ENCODE measurements around the gene TSPAN32. TPM values are rescaled to one million over a fixed set of nuclear protein-coding genes. Genes with fewer than 3 reads are reported as not detected.

The TSPAN32 gene
- polyA plus RNA-seq, 1 donor (not counting 4 experiments of a cell fraction or from before 2014, with no cell fraction given), result not detected

DNA sequence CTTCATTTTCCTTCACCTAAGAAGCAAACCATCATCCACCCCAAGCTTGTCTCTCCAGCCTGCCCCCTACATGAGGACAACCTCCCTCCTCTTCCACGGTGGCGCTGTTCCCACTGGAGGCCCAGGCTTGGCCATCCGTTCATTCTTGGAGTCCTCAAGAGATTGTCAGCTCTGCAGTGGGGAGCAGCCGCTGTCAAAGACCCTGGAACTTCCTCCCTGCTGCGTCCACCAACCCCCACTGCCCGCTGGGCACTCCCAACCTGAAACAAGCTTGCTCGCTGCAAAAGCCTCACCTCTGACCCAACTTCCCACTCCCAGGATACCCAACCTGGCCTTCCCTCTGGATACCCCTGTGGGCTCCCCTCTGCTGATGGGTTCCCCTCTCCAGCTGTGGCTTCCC lies 64.9 kb downstream of the TSPAN32 start:
- dilution Hi-C loops (cut with MboI; ENCODE audit: extremely low pct_ligation_motif_present, low sequenced_read_pairs), result no loop called here

DNA sequence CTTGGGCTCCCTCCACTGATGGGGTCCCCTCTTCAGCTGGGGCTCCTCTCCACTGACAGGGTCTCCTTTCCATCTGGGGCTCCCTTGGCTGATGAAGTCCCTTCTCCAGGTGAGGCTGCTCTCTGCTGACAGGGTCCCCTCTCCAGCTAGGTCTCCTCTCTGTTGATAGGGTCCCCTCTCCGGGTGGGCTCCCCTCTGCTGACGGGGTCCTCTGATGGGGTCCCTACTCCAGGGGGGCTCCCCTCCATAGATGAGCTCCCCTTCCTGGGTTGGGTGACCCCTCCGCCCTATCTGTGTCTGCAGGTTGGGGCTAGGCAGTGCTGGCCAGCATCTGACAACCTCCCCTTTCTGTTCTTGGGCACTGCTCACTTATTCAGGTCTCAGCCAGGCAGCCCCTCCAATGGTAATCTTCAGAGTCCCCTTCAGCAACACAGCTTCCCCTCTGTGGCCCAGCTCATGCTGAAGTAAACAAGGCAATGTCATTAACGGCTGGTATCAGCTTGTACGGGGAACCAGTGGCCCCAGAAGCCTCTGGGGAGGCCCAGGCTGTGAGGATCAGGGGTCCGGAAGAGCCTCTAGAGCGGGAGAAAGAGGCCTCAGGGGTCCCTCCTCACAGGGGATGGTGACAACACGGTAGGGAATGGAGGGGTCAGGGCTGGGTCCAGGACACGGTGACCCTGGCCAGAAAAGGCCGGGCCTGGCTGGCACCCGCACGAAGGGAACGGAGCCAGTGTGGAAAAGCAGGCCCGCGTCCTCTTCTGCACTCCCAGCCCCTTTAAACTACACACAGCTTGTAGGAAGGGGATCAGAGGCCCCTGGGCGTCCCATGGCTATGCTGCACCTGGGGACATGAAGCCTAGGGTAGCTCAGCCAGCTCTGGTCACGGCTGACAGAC lies 65.7 kb downstream of the TSPAN32 start:
- Histone ChIP-seq H3K36me3 (ENCODE audit: control insufficient read depth in 2 of 2, extremely low read depth in 1 of 2, insufficient read depth in 2 of 2, low read length in 2 of 2) (no peaks in the 10 kb centered on the region), H3K4me2 (ENCODE audit: control insufficient read depth, extremely low read depth, insufficient read depth, low read depth, low read length) (no peak overlapping the region), H3K79me2 (ENCODE audit: control insufficient read depth, insufficient read depth, low read length) (no peaks in the 10 kb centered on the region), H3K9ac (ENCODE audit: control insufficient read depth, extremely low read depth, insufficient read depth, low read length) (no peak overlapping the region), H3K9me3 (ENCODE audit: control insufficient read depth, low read depth, low read length) (no peaks in the 10 kb centered on the region), H3K9me1 (ENCODE audit: control insufficient read depth, extremely low read depth, insufficient read depth, low read length) (no peaks in the 10 kb centered on the region), H3K4me3 (ENCODE audit: control insufficient read depth in 2 of 3, extremely low read depth in 1 of 3, insufficient read depth in 2 of 3, low read depth in 1 of 3, low read length in 3 of 3) (no peak overlapping the region), H2AFZ (ENCODE audit: control insufficient read depth, low read length) (no peak overlapping the region), H3K4me1 (ENCODE audit: control insufficient read depth, extremely low read depth, insufficient read depth, low read length) (no peaks in the 10 kb centered on the region), H3K27me3 (ENCODE audit: control insufficient read depth, extremely low read depth, insufficient read depth, low read length) (no peaks in the 10 kb centered on the region), H4K20me1 (ENCODE audit: control insufficient read depth, extremely low read depth, insufficient read depth, low read length) (no peaks in the 10 kb centered on the region), H3K27ac (ENCODE audit: control insufficient read depth, insufficient read depth, low read length) (no peak overlapping the region)
- DNase-seq (ENCODE audit: low read depth, low spot score), result no peak
- TF ChIP-seq, protein P1, sequence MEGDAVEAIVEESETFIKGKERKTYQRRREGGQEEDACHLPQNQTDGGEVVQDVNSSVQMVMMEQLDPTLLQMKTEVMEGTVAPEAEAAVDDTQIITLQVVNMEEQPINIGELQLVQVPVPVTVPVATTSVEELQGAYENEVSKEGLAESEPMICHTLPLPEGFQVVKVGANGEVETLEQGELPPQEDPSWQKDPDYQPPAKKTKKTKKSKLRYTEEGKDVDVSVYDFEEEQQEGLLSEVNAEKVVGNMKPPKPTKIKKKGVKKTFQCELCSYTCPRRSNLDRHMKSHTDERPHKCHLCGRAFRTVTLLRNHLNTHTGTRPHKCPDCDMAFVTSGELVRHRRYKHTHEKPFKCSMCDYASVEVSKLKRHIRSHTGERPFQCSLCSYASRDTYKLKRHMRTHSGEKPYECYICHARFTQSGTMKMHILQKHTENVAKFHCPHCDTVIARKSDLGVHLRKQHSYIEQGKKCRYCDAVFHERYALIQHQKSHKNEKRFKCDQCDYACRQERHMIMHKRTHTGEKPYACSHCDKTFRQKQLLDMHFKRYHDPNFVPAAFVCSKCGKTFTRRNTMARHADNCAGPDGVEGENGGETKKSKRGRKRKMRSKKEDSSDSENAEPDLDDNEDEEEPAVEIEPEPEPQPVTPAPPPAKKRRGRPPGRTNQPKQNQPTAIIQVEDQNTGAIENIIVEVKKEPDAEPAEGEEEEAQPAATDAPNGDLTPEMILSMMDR (optimal IDR thresholded peaks at IDR 0.05 in 1 of 3, IDR thresholded peaks at IDR 0.05 in 1 of 3, conservative IDR thresholded peaks at IDR 0.05 in 1 of 3; ENCODE audit: extremely low read depth in 1 of 3, insufficient read depth in 2 of 3, low read length in 3 of 3), result no peak
- no peak for TF ChIP-seq EZH2 (IDR thresholded peaks at IDR 0.05; ENCODE audit: low read length)
- no peak for FAIRE-seq
- dilution Hi-C loops (cut with MboI; ENCODE audit: extremely low pct_ligation_motif_present, low sequenced_read_pairs), result no loop called here

More for the DNA sequence above, 64.9 kb downstream of the TSPAN32 start:
- TF ChIP-seq, protein P1 (optimal IDR thresholded peaks at IDR 0.05 in 1 of 3, IDR thresholded peaks at IDR 0.05 in 1 of 3, conservative IDR thresholded peaks at IDR 0.05 in 1 of 3; ENCODE audit: extremely low read depth in 1 of 3, insufficient read depth in 2 of 3, low read length in 3 of 3), result no peak
- no peak for TF ChIP-seq EZH2 (IDR thresholded peaks at IDR 0.05; ENCODE audit: low read length)
- Histone ChIP-seq H3K9ac (ENCODE audit: control insufficient read depth, extremely low read depth, insufficient read depth, low read length) (no peak overlapping the region), H3K27ac (ENCODE audit: control insufficient read depth, insufficient read depth, low read length) (no peak overlapping the region), H2AFZ (ENCODE audit: control insufficient read depth, low read length) (no peak overlapping the region), H3K79me2 (ENCODE audit: control insufficient read depth, insufficient read depth, low read length) (no peaks in the 10 kb centered on the region), H4K20me1 (ENCODE audit: control insufficient read depth, extremely low read depth, insufficient read depth, low read length) (no peaks in the 10 kb centered on the region), H3K36me3 (ENCODE audit: control insufficient read depth in 2 of 2, extremely low read depth in 1 of 2, insufficient read depth in 2 of 2, low read length in 2 of 2) (no peaks in the 10 kb centered on the region), H3K9me1 (ENCODE audit: control insufficient read depth, extremely low read depth, insufficient read depth, low read length) (no peaks in the 10 kb centered on the region), H3K4me1 (ENCODE audit: control insufficient read depth, extremely low read depth, insufficient read depth, low read length) (no peaks in the 10 kb centered on the region), H3K9me3 (ENCODE audit: control insufficient read depth, low read depth, low read length) (no peaks in the 10 kb centered on the region), H3K4me3 (ENCODE audit: control insufficient read depth in 2 of 3, extremely low read depth in 1 of 3, insufficient read depth in 2 of 3, low read depth in 1 of 3, low read length in 3 of 3) (no peak overlapping the region), H3K4me2 (ENCODE audit: control insufficient read depth, extremely low read depth, insufficient read depth, low read depth, low read length) (no peak overlapping the region), H3K27me3 (ENCODE audit: control insufficient read depth, extremely low read depth, insufficient read depth, low read length) (no peaks in the 10 kb centered on the region)
- FAIRE-seq (no peak), DNase-seq (ENCODE audit: low read depth, low spot score) (no peak)

Small RNA genes within 50 kb of the gene (small RNA-seq; reads per million reads assigned to genes)
- gene RNU6-878P (ENCODE audit: insufficient read length in 3 of 3, low read depth in 3 of 3, low replicate concordance in 1 of 3), result 0 reads per million in 3 experiments

Other genes starting within 250 kb of the TSPAN32 start
- 0.01 TPM in 2 of 3 replicates, not detected in the other for gene IGF2, start 162.6 kb upstream of the TSPAN32 start, polyA plus RNA-seq
- gene INS, start 140.8 kb upstream of the TSPAN32 start, polyA plus RNA-seq, result not detected in 3 replicates
- 0.50 to 0.86 TPM (median 0.67 TPM) in 3 replicates for gene TH, start 130.2 kb upstream of the TSPAN32 start, polyA plus RNA-seq
- gene ASCL2, start 31.4 kb upstream of the TSPAN32 start, polyA plus RNA-seq, result 0.07 to 0.36 TPM (median 0.26 TPM) in 3 replicates
- gene C11orf21, start 95 bp upstream of the TSPAN32 start, polyA plus RNA-seq, result not detected in 3 replicates
- gene CD81, start 75.3 kb downstream of the TSPAN32 start, polyA plus RNA-seq, result 194 to 429 TPM (median 320 TPM) in 3 replicates
- 15.9 to 27.1 TPM (median 18.6 TPM) in 3 replicates for gene TSSC4, start 98.7 kb downstream of the TSPAN32 start, polyA plus RNA-seq
- not detected in 3 replicates for gene TRPM5, start 142.5 kb downstream of the TSPAN32 start, polyA plus RNA-seq
- not detected in 3 replicates for gene KCNQ1, start 143.0 kb downstream of the TSPAN32 start, polyA plus RNA-seq

All from keratinocyte (primary cell).